ENCODE results near the gene GRIK4. TPM values are rescaled to one million over a fixed set of nuclear protein-coding genes. Genes with fewer than 3 reads are reported as not detected.

Gene GRIK4
- total and polyA plus RNA-seq, 4 donors = 0.05 to 0.25 (median 0.06) TPM; not detected in 1

DNA sequence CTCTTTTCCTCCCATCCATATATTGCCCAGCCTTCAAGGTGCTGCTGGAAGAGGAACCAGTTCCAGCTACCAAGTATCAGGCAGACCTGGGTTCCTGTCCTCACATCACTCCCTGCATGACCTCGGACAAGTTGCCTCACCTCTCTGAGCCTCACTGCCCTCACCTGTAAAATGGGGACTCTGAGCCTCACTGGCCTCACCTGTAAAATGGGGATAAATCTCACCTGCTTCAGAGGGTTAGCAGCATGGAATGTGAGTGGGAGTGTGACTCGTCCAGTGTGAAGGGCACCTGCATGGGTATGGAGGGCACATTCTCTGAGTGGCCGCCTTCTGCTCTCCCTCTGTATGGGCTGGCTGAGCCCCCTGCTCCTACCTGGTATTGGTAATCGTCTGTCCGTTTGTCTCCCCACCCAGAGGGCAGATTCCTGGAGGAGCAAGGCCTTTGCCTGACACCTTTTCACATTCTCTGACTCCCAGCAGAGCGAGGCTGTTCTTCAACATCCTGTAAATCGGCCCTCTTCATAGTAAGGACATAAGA lies 3.7 kb downstream of the GRIK4 start:
- Histone ChIP-seq H3K27ac (ENCODE audit: low read depth in 1 of 2, low read length in 2 of 2) (no peak overlapping the region), H3K4me3 (ENCODE audit: low read depth in 1 of 3, low read length in 3 of 3) (no peak overlapping the region), H3K9me3 (ENCODE audit: control insufficient read depth in 4 of 4, low read length in 3 of 4) (no peaks in the 10 kb centered on the region), H3K27me3 (ENCODE audit: control insufficient read depth in 4 of 4, insufficient read depth in 4 of 4, low read length in 3 of 4) (peaks cover 0 to 5% (median 2%) of the 10 kb centered on the region in 4 donors), H3K4me1 (ENCODE audit: control insufficient read depth in 4 of 4, insufficient read depth in 4 of 4, low read length in 3 of 4) (peaks cover 0 to 6% (median 0%) of the 10 kb centered on the region in 4 donors), H3K9ac (ENCODE audit: low read depth in 1 of 2, low read length in 2 of 2) (no peak overlapping the region), H3K36me3 (ENCODE audit: control insufficient read depth in 4 of 4, insufficient read depth in 3 of 4, low read depth in 1 of 4, low read length in 3 of 4) (no peaks in the 10 kb centered on the region)
- DNase-seq (ENCODE audit: low spot score) = no peak
- TF ChIP-seq FOXA2 (IDR thresholded peaks at IDR 0.05) (no peak), GABPA (IDR thresholded peaks at IDR 0.05 in 1 of 2, conservative IDR thresholded peaks at IDR 0.05 in 1 of 2) (no peak), EGR1 (IDR thresholded peaks at IDR 0.05; ENCODE audit: low read depth in 2 of 2) (no peak)
- 80% methylated on average over 7 of the region's 7 CpGs for WGBS

DNA sequence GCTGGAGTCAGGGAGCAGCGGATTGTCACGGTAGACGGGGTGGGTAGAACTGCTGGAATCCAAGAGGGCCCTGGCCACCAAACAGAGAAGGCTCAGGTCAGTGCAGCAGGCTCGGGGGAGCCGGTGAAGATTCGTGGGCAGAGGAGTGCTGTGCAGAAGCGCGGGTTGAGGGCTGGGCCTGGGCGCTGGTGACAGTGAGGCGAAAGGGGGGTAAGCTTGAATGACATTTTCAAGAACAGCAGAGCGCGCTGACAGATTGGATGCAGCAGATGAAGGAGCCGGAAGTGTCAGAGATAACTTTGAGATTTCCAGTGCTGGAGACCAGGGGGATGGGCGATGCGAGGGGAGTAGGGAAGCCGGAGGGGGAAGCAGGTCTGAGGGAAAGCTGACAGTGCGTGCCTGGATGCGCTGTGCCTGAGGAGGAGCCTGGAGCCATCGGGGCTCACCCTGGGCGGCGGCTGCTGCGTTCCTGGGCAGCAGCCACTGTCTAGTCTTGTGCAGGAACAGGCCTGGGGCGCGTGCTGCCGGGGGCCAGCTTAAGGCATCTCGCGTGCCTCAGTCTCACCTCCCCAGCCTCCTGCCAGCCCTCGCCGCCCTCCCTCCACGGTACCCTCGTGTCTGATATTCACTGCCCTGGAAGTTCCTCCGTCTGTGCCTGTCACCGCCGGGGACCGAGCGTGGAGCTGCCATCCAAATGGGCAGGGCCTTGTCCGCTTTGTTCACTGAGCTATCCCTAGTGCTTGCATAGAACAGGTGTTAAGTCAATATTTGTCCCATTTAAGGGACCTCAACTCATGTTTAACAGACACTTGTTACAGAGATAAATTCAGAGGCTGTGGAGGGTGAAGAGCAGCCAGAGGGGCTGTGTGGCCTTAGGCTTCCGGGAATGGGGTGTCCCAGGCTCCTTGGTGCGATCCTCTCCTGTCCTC lies 5.2 kb downstream of the GRIK4 start:
- no peak overlapping the region for H3K9ac ChIP-seq (ENCODE audit: low read depth in 1 of 2, low read length in 2 of 2)
- H3K27ac ChIP-seq (ENCODE audit: low read depth in 1 of 2, low read length in 2 of 2) = no peak overlapping the region
- H3K36me3 ChIP-seq (ENCODE audit: control insufficient read depth in 4 of 4, insufficient read depth in 3 of 4, low read depth in 1 of 4, low read length in 3 of 4) = no peaks in the 10 kb centered on the region
- peaks cover 0 to 5% (median 0%) of the 10 kb centered on the region in 4 donors for H3K27me3 ChIP-seq (ENCODE audit: control insufficient read depth in 4 of 4, insufficient read depth in 4 of 4, low read length in 3 of 4)
- no peaks in the 10 kb centered on the region for H3K9me3 ChIP-seq (ENCODE audit: control insufficient read depth in 4 of 4, low read length in 3 of 4)
- WGBS = 27% methylated on average over 39 of the region's 39 CpGs
- peaks cover 0 to under 1% (median 0%) of the 10 kb centered on the region in 4 donors for H3K4me1 ChIP-seq (ENCODE audit: control insufficient read depth in 4 of 4, insufficient read depth in 4 of 4, low read length in 3 of 4)
- TF ChIP-seq TAF1 (conservative IDR thresholded peaks at IDR 0.05) (no peak), YY1 (IDR thresholded peaks at IDR 0.05) (no peak), HNF4G (IDR thresholded peaks at IDR 0.05) (no peak), NR2F2 (IDR thresholded peaks at IDR 0.05) (no peak), HNF4A (conservative IDR thresholded peaks at IDR 0.05) (no peak), FOXA2 (IDR thresholded peaks at IDR 0.05) (no peak), GABPA (IDR thresholded peaks at IDR 0.05 in 1 of 2, conservative IDR thresholded peaks at IDR 0.05 in 1 of 2) (no peak), SP1 (IDR thresholded peaks at IDR 0.05) (no peak), JUND (IDR thresholded peaks at IDR 0.05) (no peak), FOXA1 (IDR thresholded peaks at IDR 0.05) (no peak)
- TF ChIP-seq, protein P1, sequence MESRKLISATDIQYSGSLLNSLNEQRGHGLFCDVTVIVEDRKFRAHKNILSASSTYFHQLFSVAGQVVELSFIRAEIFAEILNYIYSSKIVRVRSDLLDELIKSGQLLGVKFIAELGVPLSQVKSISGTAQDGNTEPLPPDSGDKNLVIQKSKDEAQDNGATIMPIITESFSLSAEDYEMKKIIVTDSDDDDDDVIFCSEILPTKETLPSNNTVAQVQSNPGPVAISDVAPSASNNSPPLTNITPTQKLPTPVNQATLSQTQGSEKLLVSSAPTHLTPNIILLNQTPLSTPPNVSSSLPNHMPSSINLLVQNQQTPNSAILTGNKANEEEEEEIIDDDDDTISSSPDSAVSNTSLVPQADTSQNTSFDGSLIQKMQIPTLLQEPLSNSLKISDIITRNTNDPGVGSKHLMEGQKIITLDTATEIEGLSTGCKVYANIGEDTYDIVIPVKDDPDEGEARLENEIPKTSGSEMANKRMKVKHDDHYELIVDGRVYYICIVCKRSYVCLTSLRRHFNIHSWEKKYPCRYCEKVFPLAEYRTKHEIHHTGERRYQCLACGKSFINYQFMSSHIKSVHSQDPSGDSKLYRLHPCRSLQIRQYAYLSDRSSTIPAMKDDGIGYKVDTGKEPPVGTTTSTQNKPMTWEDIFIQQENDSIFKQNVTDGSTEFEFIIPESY (IDR thresholded peaks at IDR 0.05) = no peak
- TF ChIP-seq, protein P2, sequence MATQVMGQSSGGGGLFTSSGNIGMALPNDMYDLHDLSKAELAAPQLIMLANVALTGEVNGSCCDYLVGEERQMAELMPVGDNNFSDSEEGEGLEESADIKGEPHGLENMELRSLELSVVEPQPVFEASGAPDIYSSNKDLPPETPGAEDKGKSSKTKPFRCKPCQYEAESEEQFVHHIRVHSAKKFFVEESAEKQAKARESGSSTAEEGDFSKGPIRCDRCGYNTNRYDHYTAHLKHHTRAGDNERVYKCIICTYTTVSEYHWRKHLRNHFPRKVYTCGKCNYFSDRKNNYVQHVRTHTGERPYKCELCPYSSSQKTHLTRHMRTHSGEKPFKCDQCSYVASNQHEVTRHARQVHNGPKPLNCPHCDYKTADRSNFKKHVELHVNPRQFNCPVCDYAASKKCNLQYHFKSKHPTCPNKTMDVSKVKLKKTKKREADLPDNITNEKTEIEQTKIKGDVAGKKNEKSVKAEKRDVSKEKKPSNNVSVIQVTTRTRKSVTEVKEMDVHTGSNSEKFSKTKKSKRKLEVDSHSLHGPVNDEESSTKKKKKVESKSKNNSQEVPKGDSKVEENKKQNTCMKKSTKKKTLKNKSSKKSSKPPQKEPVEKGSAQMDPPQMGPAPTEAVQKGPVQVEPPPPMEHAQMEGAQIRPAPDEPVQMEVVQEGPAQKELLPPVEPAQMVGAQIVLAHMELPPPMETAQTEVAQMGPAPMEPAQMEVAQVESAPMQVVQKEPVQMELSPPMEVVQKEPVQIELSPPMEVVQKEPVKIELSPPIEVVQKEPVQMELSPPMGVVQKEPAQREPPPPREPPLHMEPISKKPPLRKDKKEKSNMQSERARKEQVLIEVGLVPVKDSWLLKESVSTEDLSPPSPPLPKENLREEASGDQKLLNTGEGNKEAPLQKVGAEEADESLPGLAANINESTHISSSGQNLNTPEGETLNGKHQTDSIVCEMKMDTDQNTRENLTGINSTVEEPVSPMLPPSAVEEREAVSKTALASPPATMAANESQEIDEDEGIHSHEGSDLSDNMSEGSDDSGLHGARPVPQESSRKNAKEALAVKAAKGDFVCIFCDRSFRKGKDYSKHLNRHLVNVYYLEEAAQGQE (IDR thresholded peaks at IDR 0.05) = no peak
- TF ChIP-seq, protein P3, sequence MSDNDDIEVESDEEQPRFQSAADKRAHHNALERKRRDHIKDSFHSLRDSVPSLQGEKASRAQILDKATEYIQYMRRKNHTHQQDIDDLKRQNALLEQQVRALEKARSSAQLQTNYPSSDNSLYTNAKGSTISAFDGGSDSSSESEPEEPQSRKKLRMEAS (IDR thresholded peaks at IDR 0.05) = no peak
- TF ChIP-seq, protein P4, sequence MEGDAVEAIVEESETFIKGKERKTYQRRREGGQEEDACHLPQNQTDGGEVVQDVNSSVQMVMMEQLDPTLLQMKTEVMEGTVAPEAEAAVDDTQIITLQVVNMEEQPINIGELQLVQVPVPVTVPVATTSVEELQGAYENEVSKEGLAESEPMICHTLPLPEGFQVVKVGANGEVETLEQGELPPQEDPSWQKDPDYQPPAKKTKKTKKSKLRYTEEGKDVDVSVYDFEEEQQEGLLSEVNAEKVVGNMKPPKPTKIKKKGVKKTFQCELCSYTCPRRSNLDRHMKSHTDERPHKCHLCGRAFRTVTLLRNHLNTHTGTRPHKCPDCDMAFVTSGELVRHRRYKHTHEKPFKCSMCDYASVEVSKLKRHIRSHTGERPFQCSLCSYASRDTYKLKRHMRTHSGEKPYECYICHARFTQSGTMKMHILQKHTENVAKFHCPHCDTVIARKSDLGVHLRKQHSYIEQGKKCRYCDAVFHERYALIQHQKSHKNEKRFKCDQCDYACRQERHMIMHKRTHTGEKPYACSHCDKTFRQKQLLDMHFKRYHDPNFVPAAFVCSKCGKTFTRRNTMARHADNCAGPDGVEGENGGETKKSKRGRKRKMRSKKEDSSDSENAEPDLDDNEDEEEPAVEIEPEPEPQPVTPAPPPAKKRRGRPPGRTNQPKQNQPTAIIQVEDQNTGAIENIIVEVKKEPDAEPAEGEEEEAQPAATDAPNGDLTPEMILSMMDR (IDR thresholded peaks at IDR 0.05; ENCODE audit: low read depth, low read length, missing input control) = no peak
- no peak for DNase-seq (ENCODE audit: low spot score)
- no peak overlapping the region for H3K4me3 ChIP-seq (ENCODE audit: low read depth in 1 of 3, low read length in 3 of 3)

Data from liver (tissue), 9 donors.